NB4 (cell line): ENCODE results near the gene INPP5A.

Experiments
- DNase-seq: peaks from one replicate; pipeline ENCODE4 v3.0.0; 2010; ENCODE audit warnings: low read depth
- H3K4me3 ChIP-seq: one replicate; pipeline ENCODE4 v1.5.1; 2011; ENCODE audit warnings: mild to moderate bottlenecking, low read depth, low read length, moderate library complexity
- CTCF ChIP-seq: IDR thresholded peaks from one replicate; pipeline ENCODE4 v1.5.1; 2012; ENCODE audit warnings: low read depth, low read length
- MAX ChIP-seq: IDR thresholded peaks from 2 replicates; pipeline ENCODE4 v1.6.1; 2011; ENCODE audit warnings: low read depth, low read length
- MYC ChIP-seq: IDR thresholded peaks from 2 replicates; pipeline ENCODE4 v1.6.1; 2011; ENCODE audit warnings: low read depth, low read length
- POLR2A ChIP-seq: IDR thresholded peaks from 2 replicates; pipeline ENCODE4 v1.6.1; 2011; ENCODE audit warnings: mild to moderate bottlenecking; ENCODE audit not compliant: insufficient read length; ENCODE audit errors: extremely low read depth

INPP5A gene

GRCh38 chr10:132647424-132647823 is 109.8 kb downstream of the INPP5A start:
- H3K4me3 ChIP-seq = no peak overlapping the region
- no peak for DNase-seq
- TF ChIP-seq MYC (no peak), POLR2A (no peak), MAX (no peak), CTCF (no peak)

- no peak overlapping the region for H3K4me3 ChIP-seq
- no peak for DNase-seq
- no peak for TF ChIP-seq MYC
- no peak for TF ChIP-seq POLR2A
- TF ChIP-seq CTCF = no peak
- no peak for TF ChIP-seq MAX
Measured at GRCh38 chr10:132648072-132648850, 110.7 kb downstream of the INPP5A start.

GRCh38 chr10:132648851-132649528 is 111.4 kb downstream of the INPP5A start:
- TF ChIP-seq MYC (no peak), CTCF (no peak), POLR2A (no peak), MAX (no peak)
- H3K4me3 ChIP-seq = no peak overlapping the region

GRCh38 chr10:132649651-132650360 is 112.2 kb downstream of the INPP5A start:
- no peak for TF ChIP-seq MYC
- TF ChIP-seq CTCF = no peak
- TF ChIP-seq POLR2A = no peak
- no peak for TF ChIP-seq MAX
- H3K4me3 ChIP-seq = no peak overlapping the region
- DNase-seq = no peak

More at GRCh38 chr10:132648851-132649528, 111.4 kb downstream of the INPP5A start:
- no peak for DNase-seq

- TF ChIP-seq MAX (no peak), MYC (no peak), POLR2A (no peak), CTCF (no peak)
- no peak for DNase-seq
Measured at GRCh38 chr10:132650611-132651250, 113.1 kb downstream of the INPP5A start.

More at GRCh38 chr10:132650611-132651250, 113.1 kb downstream of the INPP5A start:
- H3K4me3 ChIP-seq = no peak overlapping the region
